ENCODE data around the gene TMTC2. TPM values are rescaled to one million over a fixed set of nuclear protein-coding genes. Genes with fewer than 3 reads are reported as not detected.

TMTC2 gene
- total RNA-seq, 4 donors from 2014 or later, result 18.8 to 30.7 (median 21.0) TPM

GRCh38 chr12:83039413-83039812 lies 352.7 kb downstream of the TMTC2 start:
- WGBS, 2 donors, result 90 to 92% methylated on average over 2 of the region's 2 CpGs
- Histone ChIP-seq H3K9me3 (no peaks in the 10 kb centered on the region), H3K36me3 (no peaks in the 10 kb centered on the region), H3K4me3 (replicated peaks in 1 of 3) (no peak overlapping the region), H3K27me3 (no peaks in the 10 kb centered on the region), H3K4me1 (no peaks in the 10 kb centered on the region), H3K27ac (no peak overlapping the region)
- intact Hi-C loops (cut with DNase I), result no loop called here
- DNase-seq, result no peak
- TF ChIP-seq POLR2A (IDR thresholded peaks at IDR 0.05) (no peak), CTCF (IDR thresholded peaks at IDR 0.05) (no peak)

DNA sequence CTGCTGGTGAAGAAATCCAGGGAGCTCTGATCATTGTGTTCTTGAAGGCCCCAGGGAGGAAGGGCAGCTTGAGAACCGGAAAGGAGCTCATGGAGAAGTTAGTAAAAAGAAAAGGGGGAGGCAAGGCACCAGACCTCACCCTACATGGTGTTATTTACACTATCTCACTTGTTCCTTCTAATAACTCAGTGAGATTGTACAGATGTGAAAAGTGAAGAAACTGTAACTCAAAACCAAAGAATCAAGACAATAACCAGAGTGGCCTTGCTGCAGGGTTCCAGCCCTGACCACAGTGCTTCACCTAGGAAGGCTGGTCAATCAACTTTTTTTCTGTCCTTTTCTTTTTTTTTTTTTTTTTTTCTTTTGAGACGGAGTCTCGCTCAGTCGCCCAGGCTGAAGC lies 353.6 kb downstream of the TMTC2 start:
- 93 to 96% methylated on average over 4 of the region's 4 CpGs for WGBS, 2 donors
- H3K36me3 ChIP-seq, result no peaks in the 10 kb centered on the region
- H3K9me3 ChIP-seq, result no peaks in the 10 kb centered on the region
- no peaks in the 10 kb centered on the region for H3K27me3 ChIP-seq
- no peaks in the 10 kb centered on the region for H3K4me1 ChIP-seq
- H3K27ac ChIP-seq, result no peak overlapping the region
- intact Hi-C loops (cut with DNase I), result no loop called here
- DNase-seq, result no peak
- no peak for TF ChIP-seq CTCF (IDR thresholded peaks at IDR 0.05)
- no peak for TF ChIP-seq POLR2A (IDR thresholded peaks at IDR 0.05)
- no peak overlapping the region for H3K4me3 ChIP-seq (replicated peaks in 1 of 3)

- WGBS, 2 donors, result 96 to 99% methylated on average over 2 of the region's 2 CpGs
- H3K4me3 ChIP-seq (replicated peaks in 1 of 3), result no peak overlapping the region
- DNase-seq, result no peak
- no peak overlapping the region for H3K27ac ChIP-seq
- intact Hi-C loops (cut with DNase I), result no loop called here
- TF ChIP-seq CTCF (IDR thresholded peaks at IDR 0.05), result no peak
- TF ChIP-seq POLR2A (IDR thresholded peaks at IDR 0.05), result no peak
- no peaks in the 10 kb centered on the region for H3K9me3 ChIP-seq
- no peaks in the 10 kb centered on the region for H3K36me3 ChIP-seq
- H3K27me3 ChIP-seq, result no peaks in the 10 kb centered on the region
- H3K4me1 ChIP-seq, result no peaks in the 10 kb centered on the region
Observed at GRCh38 chr12:83040991-83041390, 354.3 kb downstream of the TMTC2 start.

DNA sequence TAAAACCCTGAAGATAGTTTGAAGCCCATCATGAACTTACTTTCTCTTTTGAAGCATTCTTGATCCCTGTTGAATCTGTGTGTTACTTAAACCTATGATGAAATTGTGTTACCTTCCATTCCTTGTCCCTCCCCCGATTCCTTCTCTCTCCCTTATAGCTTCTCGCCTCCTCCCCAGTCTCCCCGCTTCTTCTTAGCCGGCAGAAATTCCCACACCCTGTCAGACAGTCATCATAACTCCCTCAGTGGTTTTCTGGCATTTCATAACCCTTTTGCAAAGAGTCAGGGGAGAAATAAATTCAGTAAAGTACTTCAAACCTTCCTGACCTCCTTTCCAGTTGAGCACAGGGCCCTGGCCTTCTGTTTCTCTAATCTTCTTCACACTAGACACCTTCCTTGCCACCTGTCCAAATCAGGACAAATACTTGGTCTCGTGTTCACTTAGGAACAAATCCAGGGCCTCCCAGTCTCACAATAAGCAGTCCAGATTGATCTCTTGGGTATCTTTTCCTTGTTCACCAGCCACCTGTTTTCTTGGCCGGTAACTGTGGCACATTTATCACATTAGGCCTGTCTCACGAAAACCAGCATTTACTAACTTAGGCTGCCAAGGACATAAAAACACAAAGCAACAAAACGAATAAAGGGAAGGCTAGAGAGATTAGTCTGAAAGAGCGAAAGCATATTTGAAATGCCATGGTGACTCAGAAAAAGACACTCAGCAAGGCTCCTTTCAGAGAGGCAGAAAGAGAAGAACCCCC lies 355.9 kb downstream of the TMTC2 start:
- no peaks in the 10 kb centered on the region for H3K9me3 ChIP-seq
- intact Hi-C loops (cut with DNase I), result no loop called here
- TF ChIP-seq CTCF (IDR thresholded peaks at IDR 0.05), result no peak
- TF ChIP-seq POLR2A (IDR thresholded peaks at IDR 0.05), result no peak
- no peaks in the 10 kb centered on the region for H3K27me3 ChIP-seq
- H3K4me1 ChIP-seq, result no peaks in the 10 kb centered on the region
- no peak overlapping the region for H3K4me3 ChIP-seq (replicated peaks in 1 of 3)
- H3K36me3 ChIP-seq, result no peaks in the 10 kb centered on the region
- DNase-seq, result no peak
- no peak overlapping the region for H3K27ac ChIP-seq
- WGBS, 2 donors, result 80 to 84% methylated on average over 9 of the region's 9 CpGs

- no peak for TF ChIP-seq CTCF (IDR thresholded peaks at IDR 0.05)
- no peak for TF ChIP-seq POLR2A (IDR thresholded peaks at IDR 0.05)
- intact Hi-C loops (cut with DNase I), result no loop called here
- Histone ChIP-seq H3K36me3 (no peaks in the 10 kb centered on the region), H3K27me3 (no peaks in the 10 kb centered on the region), H3K27ac (no peak overlapping the region), H3K4me1 (no peaks in the 10 kb centered on the region), H3K9me3 (no peaks in the 10 kb centered on the region), H3K4me3 (replicated peaks in 1 of 3) (no peak overlapping the region)
- 88 to 96% methylated on average over 1 of the region's 1 CpG for WGBS, 2 donors
- DNase-seq, result no peak
Observed at GRCh38 chr12:83044736-83045135, 358.0 kb downstream of the TMTC2 start.
